Caco-2 (cell line): ENCODE results near the gene FPR1. TPM values are rescaled to one million over a fixed set of nuclear protein-coding genes. Genes with fewer than 3 reads are reported as not detected.

Source experiments
- BruUV-seq: library from RNA; stranded (reverse); fragments of 400-500 nt; replicated peaks from 2 replicates; lab custom pipeline; 2021; lab: Mats Ljungman, UMichigan
- CTCF ChIA-PET: fragments of 300-600 bp; sonication (Branson Sonifier 250); formaldehyde crosslinking; loops from one replicate; lab custom pipeline; 2022; ENCODE audit warnings: antibody characterized with exemption; lab: Charles Lee
- POLR2A ChIA-PET: fragments of 300-600 bp; sonication (Branson Sonifier 250); formaldehyde crosslinking; loops from one replicate; lab custom pipeline; 2022; ENCODE audit warnings: antibody characterized with exemption; lab: Charles Lee
- DNase-seq, 2 experiments: peaks; one replicate each; pipeline versions ENCODE4 v3.0.0 to v3.0.0-alpha.2; 2020 to 2022
- H3K27me3 ChIP-seq: replicated peaks from 2 replicates; pipeline ENCODE4 v1.6.0; 2011; ENCODE audit warnings: low read length; ENCODE audit not compliant: control insufficient read depth, insufficient read depth
- H3K36me3 ChIP-seq: 2 replicates; pipeline ENCODE4 v1.5.1; 2011; ENCODE audit warnings: low read length; ENCODE audit not compliant: control insufficient read depth, insufficient read depth
- H3K4me1 ChIP-seq: fragments of 250-450 bp; sonication (Bioruptor Pico); 2 replicates; pipeline ENCODE4 v1.5.1; 2020; ENCODE audit warnings: mild to moderate bottlenecking
- H3K4me3 ChIP-seq: 2 replicates; pipeline ENCODE4 v1.5.1; 2011; ENCODE audit warnings: low read depth, mild to moderate bottlenecking, control low read depth, low read length
- H3K9me3 ChIP-seq: fragments of 250-450 bp; sonication (Bioruptor Pico); 2 replicates; pipeline ENCODE4 v1.5.1; 2020; ENCODE audit warnings: mild to moderate bottlenecking, moderate library complexity
- H3K27ac Mint-ChIP-seq: one replicate; pipeline ENCODE4 v1.8.0; 2022; ENCODE audit warnings: mixed read lengths; ENCODE audit not compliant: unreplicated experiment
- H3K27me3 Mint-ChIP-seq: one replicate; pipeline ENCODE4 v1.8.0; 2022; ENCODE audit warnings: mixed read lengths; ENCODE audit not compliant: insufficient read depth, unreplicated experiment
- H3K36me3 Mint-ChIP-seq: one replicate; pipeline ENCODE4 v1.8.0; 2022; ENCODE audit warnings: mild to moderate bottlenecking, mixed read lengths; ENCODE audit not compliant: insufficient read depth, unreplicated experiment
- H3K4me1 Mint-ChIP-seq: one replicate; pipeline ENCODE4 v1.8.0; 2022; ENCODE audit warnings: low read depth, mixed read lengths; ENCODE audit not compliant: unreplicated experiment
- H3K4me3 Mint-ChIP-seq: one replicate; pipeline ENCODE4 v1.8.0; 2022; ENCODE audit warnings: mild to moderate bottlenecking, moderate library complexity, mixed read lengths; ENCODE audit not compliant: unreplicated experiment
- H3K9me3 Mint-ChIP-seq: one replicate; pipeline ENCODE4 v1.8.0; 2022; ENCODE audit warnings: mixed read lengths; ENCODE audit not compliant: unreplicated experiment
- CTCF ChIP-seq, 2 experiments: fragments of 200-600 bp in 1 of 2; IDR thresholded peaks; 1 replicate in 1 of 2; 2 replicates in 1 of 2; pipeline versions ENCODE4 v1.5.1 to v1.8.0; 2011 to 2022; ENCODE audit warnings: antibody characterized with exemption in 1 of 2, control low read depth in 1 of 2, inconsistent platforms in 1 of 2, low read depth in 1 of 2, low read length in 1 of 2, mild to moderate bottlenecking in 1 of 2, moderate library complexity in 1 of 2; ENCODE audit not compliant: insufficient read depth in 1 of 2, severe bottlenecking in 1 of 2, unreplicated experiment in 1 of 2
- intact Hi-C: fragments of 100-400 bp; cut with micrococcal nuclease; formaldehyde crosslinking; loops from one replicate; pipeline ENCODE4 v1.10.0; 2022; ENCODE audit not compliant: unreplicated experiment
- total RNA-seq: library from RNA; stranded (reverse); gene quantifications from 2 replicates; pipeline ENCODE4 v1.2.3, GENCODE V29; 2022

FPR1 gene
- total RNA-seq, 1 experiment from 2014 or later: not detected

DNA sequence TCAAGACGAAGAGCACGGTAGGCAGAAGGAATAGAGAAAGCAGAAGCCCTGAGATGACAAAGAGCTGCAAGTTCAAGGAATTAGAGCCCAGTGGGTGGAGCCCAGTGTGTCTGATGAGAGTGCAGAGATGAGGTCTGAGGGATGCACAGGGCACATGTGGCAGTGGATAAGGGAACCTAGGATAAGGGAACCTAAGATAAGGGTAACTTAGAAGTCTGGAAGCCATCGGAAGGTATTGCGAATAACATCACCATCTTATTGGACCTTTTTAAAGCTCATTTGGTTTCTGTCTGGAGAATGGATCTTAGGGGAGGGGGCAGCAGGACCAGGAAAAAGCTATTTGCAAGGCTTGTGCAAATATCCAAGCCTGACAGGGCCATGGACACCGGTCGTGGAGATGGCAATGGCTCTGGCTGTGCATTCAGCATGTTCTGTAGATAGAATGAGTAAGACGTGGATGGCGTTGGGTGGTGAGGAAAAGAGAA lies 44.6 kb upstream of the FPR1 start:
- POLR2A ChIA-PET: no interaction called here
- intact Hi-C loops: no loop called here
- no peaks in the 10 kb centered on the region for H3K4me1 Mint-ChIP-seq

GRCh38 chr19:51794885-51795490 lies 43.3 kb upstream of the FPR1 start, which contains the start of gene FPR3:
Gene FPR3, plus strand, starts transcription at chr19:51795157. Its CDS starts 28,592 bp downstream, at chr19:51823749.
- ChIA-PET CTCF (no interaction called here), POLR2A (no interaction called here)
- no peaks in the 10 kb centered on the region for H3K36me3 ChIP-seq
- H3K4me1 ChIP-seq: no peaks in the 10 kb centered on the region
- intact Hi-C loops: no loop called here
- H3K27me3 Mint-ChIP-seq: no peaks in the 10 kb centered on the region
- H3K36me3 Mint-ChIP-seq: no peaks in the 10 kb centered on the region
- peaks cover 43% of the 10 kb centered on the region for H3K9me3 Mint-ChIP-seq
- no peak within 1 kb of the TSS for H3K4me3 Mint-ChIP-seq
- H3K27me3 ChIP-seq: no peaks in the 10 kb centered on the region
- peaks cover 6% of the 10 kb centered on the region for H3K9me3 ChIP-seq
- DNase-seq: no peak
- no peak for TF ChIP-seq CTCF (IDR thresholded peaks at IDR 0.05; ENCODE audit: insufficient read depth in 1 of 2, low read depth in 1 of 2, low read length in 1 of 2, severe bottlenecking in 1 of 2, unreplicated experiment in 1 of 2)
- H3K4me3 ChIP-seq: no peak within 1 kb of the TSS
- no TSS peak for BruUV-seq
- no peaks in the 10 kb centered on the region for H3K4me1 Mint-ChIP-seq
- no peak within 1 kb of the TSS for H3K27ac Mint-ChIP-seq

More for the DNA sequence above, 44.6 kb upstream of the FPR1 start:
- Mint-ChIP-seq H3K27me3 (no peaks in the 10 kb centered on the region), H3K36me3 (no peaks in the 10 kb centered on the region), H3K27ac (no peak overlapping the region), H3K4me3 (no peak overlapping the region), H3K9me3 (peaks cover 47% of the 10 kb centered on the region)
- Histone ChIP-seq H3K4me1 (no peaks in the 10 kb centered on the region), H3K9me3 (peaks cover 8% of the 10 kb centered on the region), H3K27me3 (no peaks in the 10 kb centered on the region), H3K36me3 (no peaks in the 10 kb centered on the region), H3K4me3 (no peak overlapping the region)
- BruUV-seq: no TSS peak
- no peak for TF ChIP-seq CTCF (IDR thresholded peaks at IDR 0.05; ENCODE audit: insufficient read depth in 1 of 2, low read depth in 1 of 2, low read length in 1 of 2, severe bottlenecking in 1 of 2, unreplicated experiment in 1 of 2)
- CTCF ChIA-PET: no interaction called here
- DNase-seq: no peak

DNA sequence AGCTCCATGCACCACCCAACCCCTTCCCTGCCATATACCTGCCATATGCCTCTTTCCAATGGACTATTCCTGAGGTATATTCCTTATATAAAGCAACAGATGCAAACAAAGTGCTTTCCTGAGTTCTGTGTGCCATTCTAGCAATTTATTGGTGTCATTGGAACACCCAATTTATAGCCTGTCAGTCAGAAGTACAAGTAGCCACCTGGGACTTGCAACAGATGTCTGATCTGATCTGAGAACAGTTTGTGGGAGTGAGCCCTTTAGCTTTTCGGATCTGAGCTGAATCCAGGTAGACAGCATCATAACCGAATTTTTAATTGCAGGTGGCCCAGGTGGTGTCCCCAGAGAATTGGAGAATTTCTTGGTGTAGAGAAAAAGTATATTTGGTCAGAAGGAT lies 42.3 kb upstream of the FPR1 start:
- H3K27ac Mint-ChIP-seq: no peak overlapping the region
- BruUV-seq: no TSS peak
- no peak for TF ChIP-seq CTCF (IDR thresholded peaks at IDR 0.05; ENCODE audit: insufficient read depth in 1 of 2, low read depth in 1 of 2, low read length in 1 of 2, severe bottlenecking in 1 of 2, unreplicated experiment in 1 of 2)
- Histone ChIP-seq H3K36me3 (no peaks in the 10 kb centered on the region), H3K4me1 (no peaks in the 10 kb centered on the region), H3K27me3 (no peaks in the 10 kb centered on the region), H3K4me3 (no peak overlapping the region), H3K9me3 (no peaks in the 10 kb centered on the region; the same call in 1 of the 2 replicates)
- ChIA-PET CTCF (no interaction called here), POLR2A (no interaction called here)
- H3K27me3 Mint-ChIP-seq: no peaks in the 10 kb centered on the region
- H3K36me3 Mint-ChIP-seq: no peaks in the 10 kb centered on the region
- H3K4me3 Mint-ChIP-seq: no peak overlapping the region
- no peak for DNase-seq
- intact Hi-C loops: no loop called here
- H3K9me3 Mint-ChIP-seq: peaks cover 36% of the 10 kb centered on the region
- no peaks in the 10 kb centered on the region for H3K4me1 Mint-ChIP-seq
